Activated CD4-positive, CD25-positive, alpha-beta regulatory T cell treated with anti-CD3 and anti-CD28 coated beads, Interleukin-2, amount 50 U/mL, for 72 hours (primary cell): ENCODE data around the gene FGF21.
"Not testable (repeated sequence)": the region's sequence is repeated elsewhere in the genome, so short reads cannot be mapped to it uniquely, and the experiment has no call there.

ENCODE experiments used
- DNase-seq: peaks from one replicate; pipeline ENCODE4 v3.0.0; 2021

FGF21 gene

DNA sequence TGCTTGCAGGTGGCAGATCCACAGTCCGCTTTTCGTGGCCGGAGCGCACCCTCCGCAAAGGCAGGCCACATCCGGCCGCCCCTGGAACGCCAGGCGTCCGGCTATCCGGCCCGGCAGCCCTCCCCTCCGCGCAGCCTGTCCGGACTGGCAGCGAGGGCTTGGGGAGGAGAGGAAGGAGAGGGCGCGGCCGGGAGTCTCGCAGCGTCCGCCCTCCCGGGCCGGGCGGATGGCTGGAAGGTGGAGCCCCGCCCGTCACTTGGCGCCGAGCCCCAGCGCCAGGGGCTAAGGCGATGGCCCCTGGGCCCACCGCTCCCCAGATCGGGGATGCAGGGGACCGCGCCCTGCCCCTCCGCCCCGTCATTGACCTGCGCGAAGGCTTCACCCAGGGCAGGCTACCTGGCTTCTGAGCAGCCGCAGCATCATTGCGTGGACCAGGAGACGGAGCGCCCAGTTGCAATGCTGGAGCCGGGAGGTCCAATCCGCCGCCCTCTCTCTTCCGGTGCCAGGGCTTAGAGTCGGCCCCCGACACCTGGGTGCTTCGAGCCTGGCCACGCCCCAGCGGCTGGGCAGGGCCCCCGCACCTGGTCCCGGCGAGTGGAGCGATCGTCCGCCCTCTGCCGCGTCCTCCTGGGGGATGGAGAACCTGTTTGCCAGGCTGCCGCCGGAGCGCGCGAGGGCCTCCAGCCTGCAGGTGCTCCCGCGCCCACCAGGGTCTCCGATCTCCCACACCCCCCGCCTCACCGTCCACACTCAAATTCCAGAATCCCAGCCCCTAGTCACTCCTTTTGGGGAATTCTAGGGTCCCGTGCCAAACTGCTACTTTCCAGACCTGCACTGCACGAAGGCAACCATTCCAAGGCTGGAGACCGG lies 2.6 kb upstream of the FGF21 start, which contains the start of gene FUT1:
TSS of gene FUT1 (minus strand) at position 146 of the 870 bp plus-strand sequence. CDS start 1,360 bp downstream, outside the sequence.
- DNase-seq = no peak

DNA sequence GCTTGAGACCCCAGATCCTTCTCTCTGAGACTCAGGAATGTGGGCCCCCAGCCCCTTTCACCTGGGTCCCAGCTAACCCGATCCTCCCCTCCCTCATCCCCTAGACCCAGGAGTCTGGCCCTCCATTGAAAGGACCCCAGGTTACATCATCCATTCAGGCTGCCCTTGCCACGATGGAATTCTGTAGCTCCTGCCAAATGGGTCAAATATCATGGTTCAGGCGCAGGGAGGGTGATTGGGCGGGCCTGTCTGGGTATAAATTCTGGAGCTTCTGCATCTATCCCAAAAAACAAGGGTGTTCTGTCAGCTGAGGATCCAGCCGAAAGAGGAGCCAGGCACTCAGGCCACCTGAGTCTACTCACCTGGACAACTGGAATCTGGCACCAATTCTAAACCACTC lies 463 bp downstream of the FGF21 start:
- DNase-seq = no peak

- DNase-seq = no peak
These were observed 888 bp downstream of the FGF21 start for GRCh38 chr19:48756212-48756611.

DNA sequence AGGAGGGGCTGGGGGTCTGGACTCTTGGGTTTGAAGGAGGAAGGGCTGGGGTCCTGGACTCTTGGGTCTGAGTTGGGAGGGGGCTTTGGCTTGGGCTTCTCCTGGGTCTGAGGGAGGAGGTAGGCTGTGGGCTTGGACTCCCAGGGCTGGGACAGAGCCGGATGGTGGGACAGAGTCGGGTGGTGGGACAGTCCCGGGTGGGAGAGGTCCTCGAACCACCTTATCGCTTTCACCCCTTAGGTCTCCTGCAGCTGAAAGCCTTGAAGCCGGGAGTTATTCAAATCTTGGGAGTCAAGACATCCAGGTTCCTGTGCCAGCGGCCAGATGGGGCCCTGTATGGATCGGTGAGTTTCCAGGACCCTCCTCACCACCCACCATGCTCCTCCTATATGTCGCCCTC lies 1.4 kb downstream of the FGF21 start:
- DNase-seq = no peak

GRCh38 chr19:48757089-48757675 lies 1.9 kb downstream of the FGF21 start:
- DNase-seq = no peak

DNA sequence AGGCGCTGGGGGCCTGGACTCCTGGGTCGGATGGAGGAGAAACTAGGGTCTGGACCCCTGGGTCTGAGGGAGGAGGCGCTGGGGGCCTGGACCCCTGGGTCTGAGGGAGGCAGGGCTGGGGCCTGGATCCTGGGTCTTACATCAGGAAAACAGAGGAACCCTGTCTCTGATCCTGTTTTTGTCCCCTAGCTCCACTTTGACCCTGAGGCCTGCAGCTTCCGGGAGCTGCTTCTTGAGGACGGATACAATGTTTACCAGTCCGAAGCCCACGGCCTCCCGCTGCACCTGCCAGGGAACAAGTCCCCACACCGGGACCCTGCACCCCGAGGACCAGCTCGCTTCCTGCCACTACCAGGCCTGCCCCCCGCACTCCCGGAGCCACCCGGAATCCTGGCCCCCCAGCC lies 2.4 kb downstream of the FGF21 start:
- no peak for DNase-seq

GRCh38 chr19:48760504-48761205 lies 5.3 kb downstream of the FGF21 start:
- no peak for DNase-seq

DNA sequence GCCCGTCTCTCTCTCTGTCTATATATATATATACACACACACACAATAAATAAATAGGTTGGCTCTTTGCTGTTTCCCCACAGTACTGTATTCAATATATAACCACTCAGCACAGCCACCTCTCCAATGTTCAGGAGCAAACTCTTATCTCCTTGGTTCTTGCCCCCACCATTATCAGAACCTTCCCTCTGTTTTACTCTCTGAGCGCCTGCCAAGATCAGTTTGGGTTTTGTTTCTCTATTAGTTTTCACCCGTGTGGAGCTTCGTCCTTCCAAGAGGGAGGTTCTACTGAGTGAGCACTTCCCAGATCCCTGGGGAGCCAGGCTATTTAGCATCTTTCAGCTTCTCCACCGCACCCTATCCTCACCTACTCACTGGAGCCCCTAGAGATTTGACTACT lies 10.5 kb downstream of the FGF21 start:
- DNase-seq = not testable (repeated sequence)

- DNase-seq = not testable (repeated sequence)
These were observed 12.9 kb downstream of the FGF21 start for GRCh38 chr19:48768171-48768753.

DNA sequence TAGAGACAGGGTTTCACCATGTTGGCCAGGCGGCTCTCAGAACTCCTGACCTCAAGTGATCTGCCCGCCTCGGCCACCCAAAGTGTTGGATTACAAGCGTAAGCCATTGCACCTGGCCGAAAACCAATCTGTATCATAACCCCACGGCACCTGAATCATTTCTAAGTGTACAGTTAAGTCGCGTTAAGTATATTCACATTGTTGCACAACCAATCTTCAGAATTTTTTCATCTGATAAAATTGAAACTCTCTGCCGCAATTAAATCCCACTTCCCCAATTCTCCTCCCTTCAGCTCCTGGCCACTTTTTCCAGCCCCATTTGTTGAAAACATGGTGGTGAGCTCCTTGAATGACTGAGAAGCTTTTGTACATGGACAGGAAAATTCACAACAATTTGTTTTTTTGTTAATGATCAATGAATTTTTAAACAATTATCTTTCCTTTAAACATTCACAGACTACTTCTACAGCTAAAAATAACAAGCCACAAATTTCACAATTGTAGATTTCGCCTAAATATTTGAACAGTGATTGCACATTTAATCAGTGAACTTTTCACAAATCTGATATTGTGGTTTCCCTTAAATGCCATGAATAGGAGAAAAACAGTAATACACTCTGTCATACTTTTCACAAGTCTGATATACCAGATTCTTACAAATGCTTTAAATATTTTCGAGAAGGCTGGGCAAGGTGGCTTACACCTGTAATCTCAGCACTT lies 13.8 kb downstream of the FGF21 start:
- DNase-seq = no peak

DNA sequence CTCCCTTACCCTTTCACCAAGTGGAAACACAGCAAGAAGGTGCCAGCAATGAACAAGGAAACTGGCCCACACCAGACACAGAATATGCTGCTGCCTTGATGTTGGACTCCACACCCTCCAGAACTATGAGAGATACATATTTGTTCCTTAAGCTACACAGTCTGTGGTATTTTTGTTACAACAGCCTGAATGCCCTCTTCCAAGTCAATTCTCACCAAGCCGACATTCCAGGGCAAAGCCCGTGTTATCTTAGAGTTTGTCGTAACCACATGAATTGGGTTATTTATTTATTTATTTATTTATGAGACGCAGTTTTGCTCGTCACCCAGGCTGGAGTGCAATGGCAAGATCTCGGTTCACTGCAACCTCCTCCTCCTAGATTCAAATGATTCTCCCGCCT lies 14.9 kb downstream of the FGF21 start:
- no peak for DNase-seq

GRCh38 chr19:48770734-48771472 lies 15.6 kb downstream of the FGF21 start:
- no peak for DNase-seq

- no peak for DNase-seq
These were observed 17.2 kb downstream of the FGF21 start for GRCh38 chr19:48772503-48772953.

DNA sequence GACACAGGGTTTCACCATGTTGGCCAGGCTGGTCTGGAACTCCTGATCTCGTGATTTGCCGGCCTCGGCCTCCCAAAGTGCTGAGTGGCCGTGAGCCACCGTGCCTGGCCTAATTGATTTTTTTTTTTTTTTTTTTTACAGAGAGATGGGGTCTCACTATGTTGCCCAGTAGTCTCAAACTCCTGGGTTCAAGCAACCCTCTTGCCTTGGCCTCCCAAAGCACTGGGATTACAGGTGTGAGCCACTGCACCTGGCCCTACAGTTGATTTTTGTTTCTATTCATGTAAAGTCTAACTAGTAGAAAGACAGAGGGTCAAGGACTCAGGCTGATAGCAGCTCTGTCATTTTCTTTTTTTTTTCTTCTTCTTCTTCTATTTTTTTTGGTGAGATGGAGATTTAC lies 21.8 kb downstream of the FGF21 start:
- DNase-seq = no peak

GRCh38 chr19:48777720-48778119 lies 22.4 kb downstream of the FGF21 start:
- DNase-seq = no peak

DNA sequence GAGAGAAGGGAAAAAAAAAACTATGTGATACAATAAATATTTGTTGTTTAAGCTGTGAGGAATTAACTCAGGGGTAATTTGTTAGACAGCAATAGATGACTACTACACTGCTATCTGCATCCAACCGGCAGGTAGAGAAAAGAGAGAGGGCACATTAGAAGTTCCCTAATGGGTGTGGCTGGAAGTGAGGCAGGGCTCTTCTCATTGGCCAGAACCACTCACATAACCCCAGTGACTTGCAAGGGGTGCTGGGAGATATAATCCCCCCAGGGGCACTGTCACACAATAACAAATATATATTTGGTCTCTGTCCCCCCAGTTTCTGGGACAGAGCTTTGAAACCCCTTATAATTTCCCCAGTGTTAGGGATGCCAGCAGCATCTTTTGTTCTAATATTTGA lies 24.3 kb downstream of the FGF21 start:
- DNase-seq = no peak

DNA sequence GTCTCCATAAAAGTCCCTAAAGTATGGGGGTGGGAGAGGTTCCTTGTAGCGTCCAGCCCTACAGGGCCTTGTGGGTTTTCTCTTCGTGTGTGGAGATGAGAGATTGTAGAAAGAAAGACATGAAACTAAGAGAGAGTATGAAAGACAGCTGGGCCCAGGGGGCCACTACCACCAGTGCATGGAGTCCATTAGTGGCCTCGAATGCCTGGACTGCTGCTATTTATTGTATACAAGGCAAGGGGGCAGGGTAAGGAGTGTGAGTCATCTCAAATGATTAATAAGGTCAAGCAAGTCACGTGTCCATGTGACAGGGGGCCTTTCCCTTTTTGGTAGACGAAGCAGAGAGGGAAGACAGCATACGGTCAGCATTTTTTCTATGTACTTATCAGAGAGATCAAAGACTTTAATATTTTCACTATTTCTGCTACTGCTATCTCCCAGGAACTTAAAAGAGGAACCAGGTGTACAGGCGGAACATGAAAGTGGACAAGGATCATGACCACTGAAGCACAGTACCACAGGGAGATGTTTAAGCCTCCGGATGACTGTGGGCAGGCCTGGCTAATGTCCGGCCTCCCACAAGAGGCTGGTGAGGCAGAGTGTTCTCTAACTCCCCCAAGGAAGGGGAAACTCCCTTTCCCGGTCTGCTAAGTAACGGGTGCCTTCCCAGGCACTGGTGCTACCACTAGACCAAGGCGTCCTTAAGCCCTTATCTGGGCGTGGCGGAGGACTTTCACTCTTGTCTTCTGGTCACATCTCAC lies 25.5 kb downstream of the FGF21 start:
- no peak for DNase-seq

DNA sequence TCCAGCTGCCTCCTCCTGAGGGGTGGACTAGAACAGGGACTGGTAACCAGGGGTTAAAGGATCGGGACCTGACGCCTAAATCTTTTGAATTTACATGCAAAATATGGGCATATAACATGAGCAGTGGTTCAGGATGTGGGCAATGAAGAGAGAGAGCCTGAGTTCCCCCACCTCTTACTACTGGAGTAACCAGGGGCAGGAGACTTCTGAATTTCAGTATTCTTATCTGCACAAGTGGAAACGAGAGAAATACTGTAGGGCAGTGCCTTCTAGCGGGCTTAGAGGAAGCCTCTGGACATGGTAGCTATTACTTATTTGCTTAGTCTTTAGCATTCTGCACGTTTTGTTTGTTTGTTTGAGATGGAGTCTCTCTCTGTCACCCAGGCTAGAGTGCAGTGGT lies 29.2 kb downstream of the FGF21 start:
- DNase-seq = no peak

DNA sequence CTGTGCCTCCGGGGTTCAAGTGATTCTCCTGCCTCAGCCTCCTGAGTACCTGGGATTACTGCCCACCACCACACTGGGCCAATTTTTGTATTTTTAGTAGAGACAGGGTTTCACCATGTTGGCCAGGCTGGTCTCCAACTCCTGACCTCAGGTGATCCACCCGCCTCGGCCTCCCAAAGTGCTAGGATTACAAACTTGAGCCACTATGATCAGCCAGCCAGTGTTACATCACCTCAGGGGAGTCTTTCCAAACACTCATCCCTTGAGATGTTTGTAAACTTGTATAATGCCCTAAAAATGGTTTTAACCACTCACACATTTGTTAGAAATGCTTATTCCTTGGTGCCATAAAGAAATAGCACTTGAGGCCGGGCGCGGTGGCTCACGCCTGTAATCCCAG lies 31.1 kb downstream of the FGF21 start:
- not testable (repeated sequence) for DNase-seq

DNA sequence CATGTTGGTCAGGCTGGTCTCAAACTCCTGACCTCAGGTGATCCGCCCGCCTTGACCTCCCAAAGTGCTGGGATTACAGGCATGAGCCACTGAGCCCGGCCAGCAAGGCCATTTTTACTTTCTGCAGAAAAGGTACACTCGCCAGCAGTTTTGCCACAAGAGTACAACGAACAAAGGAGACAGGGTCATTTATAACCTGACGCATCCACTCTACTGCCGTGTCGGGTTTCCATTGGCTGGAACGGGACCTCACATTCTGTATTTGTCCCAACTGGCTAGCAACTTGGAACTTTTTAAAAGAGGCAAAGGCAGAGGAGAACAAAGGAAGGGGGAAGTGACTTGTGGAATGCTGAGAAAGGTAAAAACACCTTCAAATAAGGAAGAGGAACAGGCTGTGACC lies 32.0 kb downstream of the FGF21 start:
- DNase-seq = not testable (repeated sequence)

DNA sequence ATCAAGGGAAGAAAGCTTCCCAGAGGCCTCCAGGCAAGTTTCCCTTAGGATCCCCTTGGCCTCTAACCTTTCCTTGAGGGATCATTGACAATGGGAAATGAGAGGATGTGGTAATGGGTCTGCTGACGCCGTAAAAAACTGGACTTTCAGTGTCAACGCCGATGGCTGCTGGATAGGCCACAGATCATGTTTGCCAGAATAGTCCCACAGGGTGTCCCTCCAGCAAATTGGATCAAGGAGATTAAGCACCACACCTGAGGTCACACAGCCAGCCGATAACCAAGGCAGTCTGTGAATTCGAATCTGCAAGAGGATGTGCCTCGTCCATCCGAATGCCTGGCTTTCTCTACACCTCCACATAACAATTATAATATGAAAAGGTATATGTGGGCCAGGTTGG lies 37.9 kb downstream of the FGF21 start:
- no peak for DNase-seq
